ENCODE data around the gene DEFB131A.
"Not testable (repeated sequence)": the region's sequence is repeated elsewhere in the genome, so short reads cannot be mapped to it uniquely, and the experiment has no call there.

Gene DEFB131A, protein sequence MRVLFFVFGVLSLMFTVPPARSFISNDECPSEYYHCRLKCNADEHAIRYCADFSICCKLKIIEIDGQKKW

DNA sequence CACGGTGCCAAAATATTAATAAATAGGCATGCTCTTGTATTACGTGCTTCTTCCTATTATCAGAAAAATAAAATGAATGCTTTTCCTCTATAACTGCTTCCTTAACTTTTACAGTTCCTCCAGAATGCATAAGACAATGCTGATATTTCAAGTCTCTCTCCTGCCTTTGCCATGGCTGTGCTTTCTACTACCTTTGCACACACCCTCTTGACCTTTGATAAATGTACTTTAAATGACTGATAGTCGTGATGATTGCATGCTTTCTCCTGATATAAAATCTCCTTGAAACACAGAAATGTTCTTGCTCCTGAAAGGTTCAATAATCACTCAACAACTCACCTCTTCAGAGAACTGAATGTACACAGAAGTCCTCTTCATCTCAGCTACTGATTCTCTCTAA is at the start of gene DEFB131A:
TSS of gene DEFB131A (plus strand) at position 301 of the 400 bp plus-strand sequence. CDS start 120 bp downstream, outside the sequence.
- not testable (repeated sequence) for DNase-seq

DNA sequence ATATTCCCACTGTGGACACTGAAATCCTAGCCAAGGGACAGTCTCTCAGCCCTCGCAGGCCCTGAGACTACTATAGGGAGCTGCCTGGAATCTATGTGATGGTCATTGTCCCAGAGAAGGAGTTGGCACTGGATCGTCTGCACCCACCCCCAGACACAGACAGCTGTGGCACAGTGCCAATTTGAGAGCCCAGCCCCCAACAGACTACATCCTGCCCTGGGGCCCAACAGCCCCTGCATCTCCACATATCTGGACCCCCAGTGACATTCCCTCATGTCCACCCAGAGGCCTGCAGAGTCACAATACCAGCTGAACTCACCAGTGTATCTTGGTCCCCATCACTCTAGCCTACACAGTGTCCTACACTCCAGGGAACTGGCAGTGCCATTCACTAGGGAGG is 38.4 kb upstream of the DEFB131A start:
- DNase-seq = not testable (repeated sequence)

DNA sequence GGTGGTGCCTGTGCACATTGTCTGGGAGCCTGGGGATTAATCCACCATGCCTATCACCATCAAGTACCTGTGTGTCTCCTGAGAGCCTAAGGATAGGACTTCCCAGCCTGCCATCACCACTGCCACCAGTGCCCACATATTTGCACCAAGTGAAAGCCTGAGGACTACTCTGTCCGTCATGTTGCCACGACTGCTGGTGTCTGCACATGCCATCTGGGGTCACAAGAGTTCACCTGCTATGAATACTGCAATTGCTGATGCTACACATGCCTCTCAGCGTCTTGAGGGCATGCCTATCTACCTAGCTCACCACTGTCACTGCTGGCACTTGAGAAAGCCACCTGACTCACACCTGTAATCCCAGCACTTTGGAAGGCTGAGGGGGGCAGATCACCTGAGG is 37.7 kb upstream of the DEFB131A start:
- DNase-seq = not testable (repeated sequence)

DNA sequence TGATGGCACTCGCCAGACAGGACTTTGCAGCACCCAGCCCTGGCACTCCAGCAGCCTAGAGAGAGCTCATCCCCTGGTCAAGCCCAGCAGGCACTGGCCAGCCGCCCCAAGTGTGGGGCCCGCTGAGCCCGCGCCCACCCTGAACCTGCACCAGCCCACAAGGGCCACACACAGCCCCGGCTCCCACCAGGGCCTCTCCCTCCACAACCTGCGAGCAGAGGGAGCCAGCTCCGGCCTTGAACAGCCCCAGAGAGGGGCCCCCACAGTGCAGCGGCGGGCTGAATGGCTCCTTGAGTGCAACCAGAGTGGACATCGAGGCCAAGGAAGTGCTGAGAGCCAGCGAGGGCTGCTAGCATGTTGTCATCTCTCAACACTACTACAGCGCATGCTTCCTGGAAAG is 34.4 kb upstream of the DEFB131A start:
- no peak for DNase-seq

DNA sequence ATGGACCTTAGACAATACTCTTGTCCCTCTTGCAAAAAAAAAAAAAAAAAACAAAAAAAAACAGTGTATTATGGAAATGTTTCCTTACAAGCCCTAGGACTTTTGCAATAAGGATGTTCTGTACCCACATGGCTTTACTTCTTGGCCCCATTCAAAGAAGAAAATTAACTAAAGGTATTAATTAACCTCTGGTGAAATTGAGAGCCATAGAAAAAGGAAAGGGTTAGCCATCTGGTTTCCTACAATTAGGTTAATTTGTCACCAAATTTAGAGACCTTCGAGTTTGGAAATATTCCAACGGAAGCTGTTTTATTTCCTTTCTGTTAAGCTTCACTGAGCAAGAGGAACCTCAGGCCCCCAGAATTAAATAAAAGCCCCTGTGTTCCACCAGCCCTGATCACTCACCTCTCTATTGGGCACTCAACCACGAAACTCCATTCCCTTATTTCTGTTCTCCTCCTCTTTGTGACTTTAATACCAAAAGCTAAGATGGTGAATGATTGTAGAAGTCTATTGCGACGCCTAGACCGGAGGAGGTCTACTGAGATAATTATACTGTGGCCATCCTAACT is 22.2 kb upstream of the DEFB131A start:
- not testable (repeated sequence) for DNase-seq

DNA sequence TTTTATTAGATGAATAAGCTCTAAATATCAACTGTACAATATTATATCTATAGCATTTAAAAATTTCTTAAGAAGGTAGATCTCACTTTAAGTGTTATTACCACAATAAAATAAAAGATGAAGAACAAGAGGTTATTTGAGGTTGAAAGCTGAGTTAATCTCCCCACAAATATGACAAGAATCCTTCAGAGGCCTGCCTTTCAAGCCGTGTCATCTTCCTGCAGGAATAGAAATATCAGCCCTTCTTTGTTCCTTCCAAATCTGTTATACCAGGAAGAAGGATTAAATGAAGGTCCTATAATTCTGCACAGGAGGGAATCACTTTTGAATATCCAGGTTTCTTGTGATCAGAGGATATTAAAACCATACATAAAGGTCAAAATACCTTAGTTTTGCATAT is 18.3 kb upstream of the DEFB131A start:
- not testable (repeated sequence) for DNase-seq

DNA sequence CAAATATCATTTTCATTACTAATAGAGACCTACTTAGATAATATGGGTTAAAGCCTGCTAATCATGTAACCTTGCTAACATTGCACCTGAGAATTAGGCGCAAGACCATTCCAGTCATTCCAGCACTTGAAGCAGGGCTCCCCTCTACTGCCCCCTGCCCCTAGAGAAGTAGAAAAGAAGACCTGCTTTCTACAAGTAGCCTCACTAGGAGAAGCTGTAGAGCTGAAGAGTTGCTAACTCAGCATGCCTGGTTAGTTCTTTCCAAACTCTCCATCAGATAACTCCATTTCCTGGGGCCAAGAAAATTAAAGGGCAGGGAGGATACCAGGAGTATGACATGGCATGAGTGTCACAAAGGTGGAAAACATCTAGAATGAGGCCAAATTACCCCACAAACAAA is 14.2 kb upstream of the DEFB131A start:
- not testable (repeated sequence) for DNase-seq

DNA sequence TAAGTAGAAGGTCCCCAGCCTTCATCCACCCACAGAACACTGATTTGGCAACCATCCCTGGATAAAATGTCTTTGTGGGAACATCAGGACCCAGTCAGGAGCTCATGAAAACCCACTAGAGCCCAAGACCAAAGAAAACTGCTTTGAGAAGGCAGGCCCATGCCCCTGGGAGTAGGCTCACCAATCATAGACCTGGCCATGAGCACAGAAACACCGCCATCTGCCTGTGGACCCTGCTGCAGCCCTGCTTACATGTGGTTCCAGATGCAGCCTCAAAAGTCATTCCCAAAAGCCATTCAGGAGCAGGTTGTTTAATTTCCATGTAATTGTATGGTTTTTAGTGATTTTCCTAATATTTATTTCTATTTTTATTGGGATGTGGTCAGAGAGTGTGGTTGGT is 10.9 kb upstream of the DEFB131A start:
- DNase-seq = not testable (repeated sequence)

DNA sequence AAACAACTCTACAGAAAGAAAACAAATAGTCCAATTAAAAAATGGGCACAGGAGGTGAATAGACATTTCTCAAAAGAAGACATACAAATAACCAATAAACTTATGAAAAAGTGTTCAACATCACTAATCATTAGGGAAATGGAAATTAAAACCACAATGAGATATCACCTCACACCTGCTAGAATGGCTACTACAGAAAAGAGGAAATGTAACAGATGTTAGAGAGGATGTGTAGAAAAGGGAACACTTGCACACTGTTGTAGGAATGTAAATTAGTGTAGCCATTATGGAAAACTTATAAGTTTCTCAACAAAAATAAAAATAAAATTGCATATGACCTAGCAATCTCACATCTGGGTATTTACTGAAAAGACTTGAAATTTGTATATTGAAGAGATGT is 7.5 kb upstream of the DEFB131A start:
- not testable (repeated sequence) for DNase-seq

DNA sequence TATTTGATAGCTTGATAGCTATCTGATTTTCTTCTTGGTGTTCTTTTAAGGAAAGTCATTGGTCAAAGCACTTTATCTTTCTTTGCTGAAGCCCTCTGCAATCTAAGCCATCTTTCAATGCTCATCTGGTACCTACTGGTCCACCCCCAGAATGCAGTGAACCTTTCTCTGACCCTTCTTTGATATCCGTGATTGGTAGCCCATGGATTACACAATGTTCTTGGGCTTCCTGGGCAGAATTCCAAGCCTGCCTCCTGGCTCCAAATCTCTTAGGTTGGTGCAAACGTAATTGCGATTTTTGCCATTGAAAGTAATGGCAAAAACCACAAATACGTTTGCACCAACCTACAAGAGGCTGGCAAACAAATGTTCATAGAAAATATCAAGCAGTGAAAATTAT is 1.9 kb upstream of the DEFB131A start:
- not testable (repeated sequence) for DNase-seq

DNA sequence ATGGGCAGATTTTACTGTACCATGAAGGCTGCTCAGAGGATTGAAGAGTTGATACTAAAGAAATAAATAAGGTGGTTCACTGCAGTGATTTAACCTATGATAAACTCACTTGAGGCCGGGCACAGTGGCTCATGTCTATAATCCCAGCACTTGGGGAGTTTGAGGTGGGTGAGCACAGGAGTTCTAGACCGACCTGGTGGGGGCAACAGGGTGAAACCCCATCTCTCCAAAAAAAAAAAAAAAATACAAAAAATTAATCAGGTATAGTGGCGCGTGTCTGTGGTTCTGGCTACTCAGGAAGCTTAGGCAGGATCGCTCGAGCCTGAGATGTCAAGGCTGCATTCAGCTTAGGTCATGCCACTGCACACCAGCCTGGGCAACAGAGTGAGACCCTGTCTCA is 467 bp downstream of the DEFB131A start:
- DNase-seq = not testable (repeated sequence)

DNA sequence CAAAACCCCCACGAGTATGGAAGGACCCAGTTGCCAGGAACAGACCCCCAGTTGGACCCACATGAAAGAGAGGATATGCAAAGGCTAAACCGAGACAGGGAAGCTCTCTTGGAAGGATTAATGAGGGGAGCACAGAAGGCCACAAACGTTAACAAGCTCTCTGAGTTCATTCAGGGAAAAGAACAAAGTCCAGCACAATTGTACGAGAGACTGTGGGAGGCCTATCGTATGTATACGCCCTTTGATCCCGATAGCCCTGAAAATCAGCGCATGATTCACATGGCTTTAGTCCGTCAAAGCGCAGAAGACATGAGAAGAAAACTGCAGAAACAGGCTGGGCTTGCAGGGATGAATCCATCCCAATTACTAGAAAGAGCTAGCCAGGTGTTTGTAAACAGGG is 8.0 kb downstream of the DEFB131A start:
- not testable (repeated sequence) for DNase-seq

DNA sequence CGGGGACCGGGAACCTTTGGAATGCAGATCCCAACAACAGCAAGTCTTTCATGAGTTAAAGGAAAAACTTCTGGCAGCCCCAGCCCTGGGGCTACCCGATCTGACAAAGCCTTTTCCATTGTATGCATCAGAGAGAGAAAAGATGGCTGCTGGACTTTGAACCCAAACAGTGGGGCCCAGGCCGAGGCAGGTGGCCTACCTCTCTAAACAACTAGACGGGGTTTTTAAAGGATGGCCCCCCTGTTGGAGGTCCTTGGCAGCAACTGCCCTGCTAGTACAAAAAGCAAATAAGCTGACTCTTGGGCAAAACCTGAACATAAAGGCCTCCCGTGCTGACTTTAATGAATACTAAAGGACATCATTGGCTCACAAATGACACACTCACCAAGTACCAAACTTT is 10.1 kb downstream of the DEFB131A start:
- DNase-seq = not testable (repeated sequence)

DNA sequence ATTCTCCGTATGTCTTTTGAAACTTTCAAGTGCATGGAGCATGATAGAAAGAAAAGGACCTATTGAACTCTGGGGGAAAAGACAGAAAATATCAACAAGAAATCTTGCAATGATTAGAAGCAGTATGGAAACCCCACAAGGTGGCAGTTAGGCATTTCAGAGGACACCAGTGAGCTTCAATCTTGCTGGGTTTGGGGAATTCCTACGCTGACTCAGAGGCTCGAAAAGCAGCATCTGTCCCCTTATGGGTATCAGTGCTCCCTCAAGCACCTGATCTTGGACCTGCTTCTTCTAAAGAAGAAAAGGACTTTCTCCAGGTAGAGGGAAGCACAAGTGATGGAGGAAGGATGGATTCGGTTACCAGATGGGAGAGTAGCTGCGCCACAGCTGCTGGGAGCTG is 10.8 kb downstream of the DEFB131A start:
- not testable (repeated sequence) for DNase-seq

DNA sequence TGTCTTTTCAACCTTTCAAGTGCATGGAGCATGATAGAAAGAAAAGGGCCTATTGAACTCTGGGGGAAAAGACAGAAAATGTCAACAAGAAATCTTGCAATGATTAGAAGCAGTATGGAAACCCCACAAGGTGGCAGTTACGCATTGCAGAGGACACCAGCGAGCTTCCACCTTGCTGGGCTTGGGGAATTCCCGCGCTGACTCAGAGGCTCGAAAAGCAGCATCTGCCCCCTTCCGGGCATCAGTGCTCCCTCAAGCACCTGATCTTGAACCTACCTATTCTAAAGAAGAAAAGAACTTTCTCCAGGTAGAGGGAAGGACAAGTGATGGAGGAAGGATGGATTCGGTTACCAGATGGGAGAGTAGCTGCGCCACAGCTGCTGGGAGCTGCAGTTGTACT is 35.3 kb downstream of the DEFB131A start:
- DNase-seq = not testable (repeated sequence)

DNA sequence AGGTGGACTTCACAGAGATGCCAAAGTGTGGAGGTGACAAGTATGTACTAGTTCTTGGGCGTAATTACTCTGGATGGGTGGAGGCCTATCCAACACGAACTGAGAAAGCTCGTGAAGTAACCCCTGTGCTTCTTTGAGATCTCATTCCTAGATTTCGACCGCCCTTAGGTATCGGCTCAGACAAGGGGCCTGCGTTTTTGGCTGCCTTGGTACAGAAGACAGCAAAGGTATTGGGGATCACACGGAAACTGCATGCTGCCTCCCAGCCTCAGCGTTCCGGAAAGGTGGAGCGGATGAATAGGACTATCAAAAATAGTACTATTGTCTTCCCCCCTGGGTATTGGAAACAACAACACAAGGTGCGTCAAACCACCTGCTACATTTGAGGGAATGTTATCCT is 35.9 kb downstream of the DEFB131A start:
- DNase-seq = not testable (repeated sequence)

DNA sequence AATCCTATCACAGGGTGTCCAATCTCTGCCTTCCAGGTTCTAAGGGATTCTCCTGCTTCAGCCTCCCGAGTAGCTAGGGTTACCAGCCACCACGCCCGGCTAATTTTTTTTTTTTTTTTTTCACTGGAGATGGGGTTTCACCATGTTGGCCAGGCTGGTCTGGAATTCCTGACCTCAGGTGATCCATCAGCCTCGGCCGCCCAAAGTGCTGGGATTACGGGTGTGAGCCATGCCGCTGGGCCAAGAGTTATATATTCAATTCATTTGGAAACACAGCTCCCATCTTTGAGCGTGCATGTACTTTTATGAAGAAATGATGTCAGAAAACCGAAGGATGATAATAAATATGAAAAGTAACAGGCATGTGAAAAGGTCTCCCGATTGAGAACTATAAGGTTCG is 38.7 kb downstream of the DEFB131A start:
- DNase-seq = not testable (repeated sequence)

DNA sequence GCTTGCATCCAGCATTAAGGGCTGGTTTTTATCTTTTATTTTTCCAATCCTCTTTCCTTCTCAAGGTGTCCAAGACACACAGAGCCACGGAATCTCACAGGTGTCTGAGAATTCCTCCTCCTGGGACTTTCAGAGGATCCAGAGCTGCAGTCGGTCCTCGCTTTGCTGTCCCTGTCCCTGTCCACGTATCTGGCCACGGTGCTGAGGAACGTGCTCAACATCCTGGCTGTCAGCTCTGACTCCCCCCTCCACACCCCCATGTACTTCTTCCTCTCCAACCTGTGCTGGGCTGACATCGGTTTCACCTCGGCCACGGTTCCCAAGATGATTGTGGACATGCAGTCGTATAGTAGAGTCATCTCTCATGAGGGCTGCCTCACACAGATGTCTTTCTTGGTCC is 39.5 kb downstream of the DEFB131A start:
- DNase-seq = not testable (repeated sequence)

DNA sequence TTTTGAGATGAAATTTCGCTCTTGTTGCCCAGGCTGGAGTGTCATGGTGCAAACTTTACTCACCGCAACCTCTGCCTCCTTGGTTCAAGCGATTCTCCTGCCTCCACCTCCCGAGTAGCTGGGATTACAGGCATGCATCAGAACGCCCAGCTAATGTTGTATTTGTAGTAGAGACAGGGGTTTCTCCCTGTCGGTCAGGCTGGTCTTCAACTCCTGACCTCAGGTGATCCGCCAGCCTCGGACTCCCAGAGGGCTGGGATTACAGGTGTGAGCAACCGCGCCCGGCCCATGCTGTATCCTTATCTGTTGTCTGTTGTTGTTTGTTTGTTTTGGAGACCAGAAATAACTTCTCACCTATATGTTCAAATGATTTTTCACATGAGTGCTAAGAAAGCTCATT is 42.7 kb downstream of the DEFB131A start:
- not testable (repeated sequence) for DNase-seq

DNA sequence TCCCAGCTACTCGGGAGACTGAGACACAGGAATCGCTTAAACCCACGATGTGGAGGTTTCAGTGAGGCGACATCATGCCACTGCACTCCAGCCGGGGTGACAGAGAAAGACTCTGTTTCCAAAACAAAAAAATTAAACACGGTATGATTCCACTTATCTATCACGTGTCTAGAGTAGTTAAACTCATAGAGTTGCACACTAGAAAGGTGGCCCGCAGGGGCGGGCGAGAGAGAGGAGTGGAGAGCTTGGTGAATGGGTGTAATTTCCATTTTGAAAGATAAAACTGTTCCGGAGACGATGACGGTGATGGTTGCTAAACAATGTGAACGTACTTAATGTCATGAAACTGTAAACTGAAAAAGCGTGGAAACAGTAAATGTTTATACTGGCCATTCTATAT is 44.6 kb downstream of the DEFB131A start:
- not testable (repeated sequence) for DNase-seq

DNA sequence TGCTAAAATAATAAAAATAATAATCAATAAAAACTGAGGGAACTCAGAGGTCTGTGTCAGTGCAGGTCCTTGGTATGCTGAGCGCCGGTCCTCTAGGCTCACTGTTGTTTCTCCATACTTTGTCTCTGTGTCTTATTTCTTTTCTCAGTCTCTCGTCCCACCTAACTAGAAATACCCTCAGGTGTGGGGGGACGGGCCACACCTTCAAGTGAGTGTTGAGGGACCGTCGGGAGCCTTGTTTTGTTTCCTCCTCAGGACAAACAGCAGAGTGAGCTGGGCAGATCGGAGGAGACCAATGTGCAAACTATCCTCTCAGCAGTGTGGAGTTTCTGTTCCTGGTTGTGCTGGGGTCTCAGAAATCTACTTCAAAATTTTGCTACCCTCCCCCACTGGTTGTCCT is 46.3 kb downstream of the DEFB131A start:
- DNase-seq = not testable (repeated sequence)

DNA sequence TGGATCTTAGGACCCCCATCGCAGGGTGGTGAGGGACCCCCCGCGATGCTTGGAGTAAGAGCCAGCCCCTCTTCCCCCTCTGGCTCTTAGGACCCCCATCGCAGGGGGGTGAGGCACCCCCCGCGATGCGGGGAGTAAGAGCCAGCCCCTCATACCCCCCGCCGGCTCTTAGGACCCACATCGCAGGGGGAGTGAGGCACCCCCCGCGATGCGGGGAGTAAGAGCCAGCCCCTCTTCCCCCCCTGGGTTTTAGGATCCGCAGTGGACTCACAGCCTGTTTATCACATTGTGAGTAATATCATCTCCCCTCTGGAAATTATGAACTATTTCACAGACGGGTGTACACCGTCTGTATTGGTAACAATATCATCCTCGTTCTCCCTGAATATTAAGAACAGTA is 46.8 kb downstream of the DEFB131A start:
- not testable (repeated sequence) for DNase-seq

DNA sequence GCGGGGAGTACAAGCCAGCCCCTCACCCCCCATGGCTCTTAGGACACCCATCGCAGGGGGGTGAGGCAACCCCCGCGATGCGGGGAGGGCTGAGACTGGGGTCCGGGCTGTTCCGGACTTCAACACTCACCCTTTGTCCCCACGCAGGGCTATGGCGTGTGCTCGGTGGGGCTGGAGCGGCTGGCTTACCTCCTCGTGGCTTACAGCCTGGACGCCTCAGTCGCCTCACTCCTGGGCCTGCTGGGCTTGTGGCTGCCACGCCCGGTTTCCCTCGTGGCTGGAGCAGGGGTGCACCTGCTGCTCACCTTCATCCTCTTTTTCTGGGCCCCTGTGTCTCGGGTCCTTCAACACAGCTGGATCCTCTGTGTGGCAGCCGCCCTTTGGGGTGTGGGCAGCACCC is 49.4 kb downstream of the DEFB131A start:
- not testable (repeated sequence) for DNase-seq

DNA sequence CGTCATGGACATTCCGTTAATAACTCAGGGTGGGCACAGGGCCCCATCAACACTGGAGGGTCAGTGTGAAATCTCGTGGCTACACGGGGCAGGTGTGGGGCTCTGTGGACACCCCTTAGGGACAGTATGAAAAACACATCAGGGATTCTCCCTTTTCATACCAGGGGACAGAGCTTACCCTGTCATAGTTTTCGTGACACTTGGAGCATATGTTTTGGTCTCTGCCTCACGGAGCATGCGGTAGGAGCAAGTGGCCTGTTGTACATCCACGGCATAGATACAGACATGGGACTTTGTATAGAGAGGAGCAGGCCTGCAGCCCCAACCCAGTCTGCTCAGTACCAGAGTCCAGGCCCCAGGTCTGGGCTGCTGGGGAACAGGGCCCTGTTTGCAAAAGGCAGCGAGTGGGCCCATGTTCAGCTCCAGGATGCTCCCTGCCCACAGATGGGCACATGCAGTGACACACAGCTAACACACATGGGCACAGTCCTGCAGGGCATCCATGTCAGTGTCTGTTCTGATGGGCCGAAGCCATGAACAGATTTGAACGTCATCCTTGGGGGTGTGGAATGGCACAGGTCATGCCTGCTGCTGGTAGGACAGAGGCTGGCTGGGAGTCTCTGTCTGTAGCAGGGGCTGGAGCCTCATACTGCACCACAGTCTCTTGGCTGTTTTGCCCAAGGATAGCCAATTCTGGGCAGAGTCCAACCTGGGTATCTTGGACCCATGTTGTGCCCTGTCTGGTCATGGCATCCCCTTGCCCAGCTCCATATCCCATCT is 50.2 kb downstream of the DEFB131A start:
- DNase-seq = not testable (repeated sequence)
